HG03432 (cell line): ENCODE data around the gene RRP8.

Experiments used
- ATAC-seq: cut with Tn5 transposase; IDR thresholded peaks from one replicate; pipeline ENCODE4 v1.9.1; 2021; ENCODE audit warnings: mild to moderate bottlenecking, moderate library complexity; ENCODE audit not compliant: unreplicated experiment

Gene RRP8

DNA sequence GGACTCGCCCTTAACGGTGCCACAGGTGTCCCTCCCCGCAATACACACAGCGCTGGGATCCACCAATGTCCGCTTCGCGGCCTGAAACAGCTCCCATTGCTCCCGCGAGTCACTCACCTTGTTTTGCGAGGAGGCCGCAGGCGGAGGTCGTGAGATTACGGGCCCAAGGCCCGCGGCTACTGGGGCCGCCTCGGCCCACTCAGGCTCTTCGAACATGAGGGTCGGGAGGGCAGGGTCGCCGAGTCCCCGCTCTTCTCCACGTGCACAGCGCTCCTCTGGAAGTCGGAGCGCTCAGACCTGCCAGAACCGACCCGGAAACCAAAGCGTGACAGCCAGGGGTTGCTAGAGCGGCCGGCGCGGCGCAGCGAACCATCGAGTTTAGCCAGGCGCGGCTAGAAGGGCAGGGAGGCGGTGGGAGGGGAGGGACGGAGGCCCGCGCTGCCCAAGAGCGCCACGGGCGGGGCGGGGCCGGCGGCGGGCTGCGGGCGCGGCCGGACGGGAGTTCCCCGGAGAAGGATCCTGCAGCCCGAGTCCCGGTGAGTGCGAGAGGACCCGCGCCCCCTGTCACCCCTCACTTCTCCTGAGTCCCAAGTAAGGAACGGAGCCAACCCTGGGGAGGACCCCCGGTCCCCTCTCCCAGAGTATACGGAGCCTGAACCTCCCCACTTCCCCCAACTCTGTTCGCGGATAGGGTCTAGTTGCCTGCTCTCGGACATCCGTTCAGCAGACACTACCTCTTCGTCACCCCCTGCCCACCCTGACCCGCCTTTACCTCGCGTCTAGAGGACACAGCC, at the start of gene RRP8, which contains the start of gene ILK:
Gene RRP8 (minus strand): TSS at position 330 of the 794 bp plus-strand sequence. CDS start 114 bp downstream, at position 216.
Gene ILK (plus strand): TSS at position 488 of the 794 bp plus-strand sequence. CDS start 498 bp downstream, outside the sequence.
- peak; percentile 82 for ATAC-seq

- no peak for ATAC-seq
Measured at GRCh38 chr11:6653097-6653496, 49.7 kb upstream of the RRP8 start.

- ATAC-seq, result no peak
Measured at GRCh38 chr11:6652182-6652581, 48.8 kb upstream of the RRP8 start.

- no peak for ATAC-seq
Measured at GRCh38 chr11:6650980-6651379, 47.6 kb upstream of the RRP8 start.

DNA sequence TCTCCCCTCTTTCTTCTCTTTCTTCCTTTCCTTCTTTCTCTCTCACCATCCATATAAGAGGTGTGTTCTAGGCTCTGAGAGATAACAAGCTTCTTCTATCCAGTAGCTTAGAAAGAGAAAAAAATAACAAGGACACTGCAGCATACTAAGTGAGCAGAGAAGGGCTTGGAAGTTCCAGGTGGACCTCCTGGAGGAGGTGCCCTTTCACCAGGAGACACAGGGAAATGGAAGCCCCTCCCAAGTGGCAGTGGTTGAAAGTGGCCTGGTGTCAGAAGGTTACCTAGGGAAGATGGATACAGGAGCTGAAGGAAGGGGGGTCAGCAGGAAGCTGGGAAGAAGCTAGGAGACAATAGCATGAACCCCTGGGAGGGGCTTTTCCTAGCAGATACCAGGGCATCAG, 46.7 kb upstream of the RRP8 start:
- ATAC-seq, result no peak

DNA sequence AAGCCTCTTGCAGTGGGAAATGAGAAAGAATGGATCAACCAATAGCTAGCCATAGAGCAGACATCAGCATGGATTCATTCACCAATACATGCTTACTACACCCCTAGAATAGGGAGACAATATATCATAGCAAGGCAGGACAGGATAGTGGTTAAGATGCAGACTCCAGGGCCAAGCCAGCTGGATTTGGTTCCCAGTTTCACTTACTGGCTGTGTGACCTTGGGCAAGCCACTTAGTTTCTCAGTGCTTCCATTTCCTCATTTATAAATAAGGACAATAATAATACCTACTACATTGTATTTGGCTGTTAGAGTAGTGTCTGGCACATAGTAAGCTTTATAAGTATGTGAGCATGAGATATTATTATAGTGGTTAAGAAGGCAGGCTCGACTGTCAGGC, 45.1 kb upstream of the RRP8 start:
- ATAC-seq, result no peak

GRCh38 chr11:6647836-6648235, 44.4 kb upstream of the RRP8 start:
- no peak for ATAC-seq

DNA sequence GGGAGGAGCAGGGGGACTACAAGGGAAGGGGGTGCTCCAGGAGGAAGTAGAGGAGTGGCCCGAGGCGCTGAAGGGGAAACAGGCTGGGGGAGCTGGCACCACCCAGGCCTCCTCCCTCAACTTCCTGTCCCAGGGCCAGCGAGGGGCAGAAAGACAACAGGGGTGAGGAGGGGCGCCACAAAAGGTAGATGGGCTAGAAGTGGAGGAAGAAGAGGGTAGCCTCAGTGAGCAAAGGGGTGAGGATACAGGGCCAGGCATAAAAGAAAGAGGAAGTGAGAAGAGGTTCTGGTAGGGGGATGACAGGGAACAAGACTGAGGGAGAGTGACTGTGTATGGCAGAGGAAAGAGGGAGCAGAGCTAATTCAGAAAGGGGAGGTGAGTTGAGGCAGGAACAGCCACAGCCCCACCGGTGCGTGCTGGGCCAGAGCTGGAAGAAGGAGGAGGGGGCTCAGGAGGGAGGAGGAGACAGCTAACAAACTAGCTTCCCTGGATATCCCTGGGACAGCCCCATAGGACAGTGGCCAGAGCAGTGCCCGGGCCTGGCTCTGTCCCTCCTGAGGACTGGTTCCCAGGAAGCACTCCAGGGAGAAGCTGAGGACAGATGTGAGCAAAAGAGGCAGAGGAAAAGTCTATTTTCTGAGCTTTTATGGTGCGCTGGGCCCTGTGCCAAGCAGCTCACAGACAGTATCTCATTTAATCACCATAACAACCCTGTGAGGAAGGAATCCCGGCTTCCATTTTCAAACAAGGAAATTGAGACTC, 43.7 kb upstream of the RRP8 start:
- peak; percentile 94 for ATAC-seq

GRCh38 chr11:6646576-6646917, 43.1 kb upstream of the RRP8 start:
- ATAC-seq, result no peak

DNA sequence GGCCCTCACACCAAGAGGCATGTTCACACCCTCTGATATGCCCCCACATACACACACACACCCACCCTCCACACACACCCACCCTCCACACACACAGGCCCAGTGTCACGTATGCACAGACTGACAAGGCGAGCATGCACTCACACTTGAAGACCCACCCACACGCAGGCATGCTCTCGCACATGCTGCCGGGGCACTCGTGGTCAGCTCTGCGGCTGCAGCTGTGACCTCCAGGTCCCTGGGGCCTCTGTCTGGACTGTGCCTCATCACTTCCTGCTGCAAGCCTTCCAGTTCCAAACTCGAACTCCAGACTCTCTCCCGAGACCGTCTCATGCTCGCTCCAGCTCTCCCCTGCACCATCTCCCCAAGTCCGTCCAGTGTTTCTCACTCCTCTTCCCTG, 42.7 kb upstream of the RRP8 start:
- ATAC-seq, result no peak

DNA sequence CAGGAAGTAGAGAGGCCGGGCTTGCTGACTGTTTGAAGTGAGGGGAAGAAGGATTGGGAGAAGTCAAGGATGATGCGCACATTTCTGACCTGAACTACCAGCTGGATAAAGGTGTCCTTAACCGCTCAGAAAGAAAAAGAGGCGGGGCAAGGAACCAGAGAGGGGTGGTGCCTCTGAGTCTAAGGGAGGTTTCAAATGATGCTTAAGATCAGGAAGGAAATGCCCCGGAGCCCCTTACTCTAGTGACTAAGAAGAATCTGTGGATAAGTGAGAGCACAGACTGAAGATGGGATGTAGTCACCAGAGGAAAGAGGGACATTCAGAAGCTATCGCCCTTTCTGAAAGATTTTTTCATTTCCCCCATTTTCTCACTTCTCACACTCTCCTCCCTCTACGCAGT, 39.5 kb upstream of the RRP8 start:
- no peak for ATAC-seq

DNA sequence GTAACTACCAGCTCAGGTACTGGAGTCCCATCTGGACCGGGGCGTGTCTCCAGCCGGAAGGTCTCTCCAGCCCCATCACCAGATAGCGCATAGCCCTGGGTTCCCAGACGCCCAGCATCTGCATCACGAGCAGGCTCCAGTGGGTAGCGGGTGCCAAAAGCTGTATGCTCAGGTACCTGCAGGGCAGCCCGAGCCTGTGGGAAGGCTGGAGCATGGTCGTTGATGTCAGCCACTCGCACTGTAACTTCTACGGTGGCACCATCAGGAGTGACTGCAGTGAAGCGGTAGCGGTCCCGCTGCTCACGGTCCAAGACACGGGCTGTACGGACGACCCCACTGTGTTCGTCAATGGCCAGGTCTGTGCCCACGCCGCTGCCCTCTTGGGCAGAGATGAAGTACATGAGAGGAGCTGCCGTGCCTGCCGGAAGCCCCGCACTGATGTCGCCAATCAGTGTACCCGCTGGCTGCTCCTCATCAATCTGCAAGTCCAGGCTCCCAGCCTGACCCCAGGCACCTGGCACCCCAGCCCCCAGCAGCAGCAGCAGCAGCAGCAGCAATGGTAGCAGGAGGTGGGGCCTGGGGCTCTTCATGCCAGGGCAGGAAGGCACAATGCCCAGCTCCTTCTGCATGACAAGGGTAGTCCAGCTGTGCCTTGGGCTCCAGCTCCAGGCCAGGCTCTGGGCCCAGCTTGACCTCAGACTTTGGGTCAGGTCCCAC, 37.7 kb upstream of the RRP8 start:
- ATAC-seq, result no peak

DNA sequence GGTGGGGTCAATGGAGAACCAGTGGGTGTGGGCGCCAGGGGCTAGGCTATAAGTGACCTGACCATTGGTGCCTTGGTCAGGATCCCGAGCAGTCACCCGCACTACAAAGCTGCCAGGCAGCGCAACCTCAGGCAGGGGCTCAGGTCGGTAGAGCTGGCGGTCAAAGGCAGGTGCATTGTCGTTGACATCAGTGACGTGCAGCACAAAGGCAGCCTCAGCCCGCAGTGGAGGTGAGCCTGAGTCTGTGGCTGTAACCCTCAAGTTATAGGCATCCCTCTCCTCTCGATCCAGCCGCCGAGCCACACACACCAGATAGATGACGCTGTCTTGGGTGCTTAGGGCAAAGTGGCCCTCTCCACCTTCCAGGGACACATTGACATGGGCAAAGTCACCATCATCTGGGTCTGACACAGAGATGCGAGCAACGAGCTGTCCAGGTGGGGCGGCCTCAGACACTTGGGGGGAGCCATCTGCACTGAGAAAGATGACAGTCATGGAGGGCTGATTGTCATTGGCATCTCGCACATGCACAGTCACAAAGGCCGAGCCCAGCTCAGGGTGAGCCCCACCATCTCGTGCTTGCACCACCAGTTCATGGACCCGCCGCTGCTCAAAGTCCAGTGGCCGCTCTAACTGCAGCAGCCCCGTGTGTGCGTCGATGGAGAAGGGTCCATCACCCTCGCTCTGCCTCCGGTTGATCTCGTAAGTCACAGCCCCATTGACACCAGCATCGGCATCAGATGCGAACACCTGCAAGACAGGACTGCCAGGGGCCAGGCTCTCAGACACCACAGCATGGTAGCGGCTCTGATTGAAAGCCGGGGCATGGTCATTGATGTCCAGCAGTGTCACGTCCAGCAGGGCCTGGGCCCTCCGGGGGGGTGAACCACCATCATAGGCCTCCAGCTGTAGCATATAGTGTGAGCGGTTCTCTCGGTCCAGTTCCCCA, 36.9 kb upstream of the RRP8 start:
- no peak for ATAC-seq

- ATAC-seq, result no peak
Measured at GRCh38 chr11:6638429-6638828, 35.0 kb upstream of the RRP8 start.

- ATAC-seq, result no peak
Measured at GRCh38 chr11:6637871-6638270, 34.5 kb upstream of the RRP8 start.

DNA sequence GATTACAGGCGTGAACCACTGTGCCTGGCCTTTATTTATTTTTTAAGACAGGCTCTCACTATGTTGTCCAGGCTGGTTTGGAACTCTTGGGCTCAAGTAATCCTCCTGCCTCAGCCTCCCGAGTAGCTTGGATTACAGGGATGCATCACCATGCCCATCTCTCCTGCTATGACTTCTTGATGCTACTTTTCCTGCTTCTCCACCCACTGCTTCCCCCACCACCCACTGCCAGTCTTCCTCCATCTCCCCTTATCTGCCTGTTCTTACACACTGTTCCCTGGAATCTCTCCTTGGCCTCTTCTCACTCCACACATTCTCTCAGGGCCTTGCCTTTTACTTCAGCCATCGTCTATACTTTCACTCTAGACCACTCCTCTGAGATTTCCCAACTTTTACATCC, 33.1 kb upstream of the RRP8 start:
- no peak for ATAC-seq

DNA sequence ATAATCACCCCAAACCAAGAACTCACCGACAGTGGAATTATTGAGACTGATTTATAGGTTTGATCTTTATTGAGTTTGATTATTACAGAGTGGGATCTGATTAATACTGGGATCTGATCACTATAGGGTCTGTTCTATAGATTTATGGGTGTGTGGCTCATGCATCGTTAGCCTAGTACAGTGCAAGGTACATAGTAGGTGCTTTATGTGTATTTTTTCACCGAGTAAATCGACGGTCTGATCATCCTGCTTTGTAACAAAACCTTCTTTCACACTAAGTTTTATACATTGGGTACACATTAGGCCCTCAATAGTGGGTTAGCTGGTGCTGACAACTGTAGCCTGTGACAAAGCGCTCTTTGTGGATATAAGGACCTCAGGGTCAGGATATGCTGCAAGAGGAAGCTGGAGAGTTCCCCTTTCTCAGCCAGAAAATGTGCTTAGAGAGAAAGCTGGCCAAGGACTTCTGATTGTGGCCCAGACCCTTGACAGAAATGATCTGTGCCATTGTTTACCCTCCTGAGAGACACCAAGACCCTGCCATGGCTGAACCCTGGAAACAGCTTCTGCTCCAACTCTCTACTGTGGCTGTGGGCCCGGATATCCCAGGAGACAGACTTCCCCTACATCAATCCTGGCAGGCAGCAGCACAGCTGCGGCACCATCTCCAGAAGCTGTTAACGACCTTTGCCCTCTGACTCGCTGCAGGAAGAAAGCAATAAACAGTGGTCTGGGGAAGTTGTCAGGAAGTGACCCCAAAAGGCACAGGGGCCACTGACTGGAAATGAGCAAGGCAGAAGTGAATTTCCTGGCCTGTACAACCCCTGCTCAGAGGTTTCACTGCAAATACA, 31.9 kb upstream of the RRP8 start:
- ATAC-seq, result no peak

DNA sequence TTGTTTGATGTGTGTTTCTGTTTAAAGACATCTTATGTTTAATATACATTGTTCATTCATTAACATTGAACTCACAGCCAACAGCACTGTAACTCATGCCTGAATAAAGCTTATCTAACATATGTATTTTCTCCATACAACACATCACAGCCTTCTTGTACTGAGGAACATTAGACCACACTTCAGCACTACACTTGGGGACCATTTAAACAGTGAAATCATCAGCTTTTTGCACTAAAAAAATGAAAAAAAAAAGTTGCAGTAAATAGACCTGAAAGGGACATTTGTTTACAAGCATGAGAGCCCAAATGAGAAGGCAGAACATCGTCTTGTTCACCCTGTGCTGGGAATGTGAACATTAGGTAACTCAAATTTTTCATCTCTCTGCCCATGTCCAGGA, 31.1 kb upstream of the RRP8 start:
- no peak for ATAC-seq
